AG20443 (cell line): ENCODE results near the gene KPNB1.

Experiments
- DNase-seq: peaks from one replicate; pipeline ENCODE4 v3.0.0; 2012; ENCODE audit warnings: low spot score, mixed read lengths

Gene KPNB1

DNA sequence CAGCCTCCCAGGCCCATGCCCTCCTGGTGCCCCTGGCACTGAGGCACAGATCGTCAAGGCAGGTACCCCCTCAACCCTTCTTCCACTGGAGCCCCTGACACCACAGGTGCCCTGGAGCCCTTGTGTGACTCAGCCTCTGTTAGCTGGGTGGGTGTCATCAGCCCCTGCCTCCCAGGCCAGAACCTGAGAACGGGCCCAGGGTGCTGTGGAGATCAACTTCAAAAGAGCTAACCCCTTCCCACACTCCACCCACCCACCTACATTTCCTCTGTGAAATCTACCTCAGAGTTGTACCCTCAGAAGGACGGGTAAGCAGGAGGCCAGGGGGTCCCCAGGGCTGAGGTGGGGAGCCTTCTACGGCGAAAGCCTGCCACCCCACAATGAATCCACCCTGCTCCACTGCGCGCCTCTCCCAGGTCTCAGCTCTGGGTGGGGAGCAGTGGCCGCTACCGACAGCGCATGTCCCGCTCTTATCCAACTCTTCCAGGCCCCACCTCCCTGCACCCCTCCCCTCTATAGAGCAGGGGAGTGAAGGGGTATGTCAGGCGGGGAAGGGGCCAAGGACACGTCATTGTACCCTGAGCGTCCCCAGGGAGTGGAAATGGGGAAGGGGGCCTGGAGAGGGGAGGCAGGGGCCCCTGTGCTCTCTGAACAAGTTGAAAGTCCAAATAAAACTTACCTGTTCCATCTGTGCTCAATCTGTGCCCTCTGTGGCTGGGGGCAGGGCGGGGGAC is 61.8 kb downstream of the KPNB1 start:
- DNase-seq, result no peak

DNA sequence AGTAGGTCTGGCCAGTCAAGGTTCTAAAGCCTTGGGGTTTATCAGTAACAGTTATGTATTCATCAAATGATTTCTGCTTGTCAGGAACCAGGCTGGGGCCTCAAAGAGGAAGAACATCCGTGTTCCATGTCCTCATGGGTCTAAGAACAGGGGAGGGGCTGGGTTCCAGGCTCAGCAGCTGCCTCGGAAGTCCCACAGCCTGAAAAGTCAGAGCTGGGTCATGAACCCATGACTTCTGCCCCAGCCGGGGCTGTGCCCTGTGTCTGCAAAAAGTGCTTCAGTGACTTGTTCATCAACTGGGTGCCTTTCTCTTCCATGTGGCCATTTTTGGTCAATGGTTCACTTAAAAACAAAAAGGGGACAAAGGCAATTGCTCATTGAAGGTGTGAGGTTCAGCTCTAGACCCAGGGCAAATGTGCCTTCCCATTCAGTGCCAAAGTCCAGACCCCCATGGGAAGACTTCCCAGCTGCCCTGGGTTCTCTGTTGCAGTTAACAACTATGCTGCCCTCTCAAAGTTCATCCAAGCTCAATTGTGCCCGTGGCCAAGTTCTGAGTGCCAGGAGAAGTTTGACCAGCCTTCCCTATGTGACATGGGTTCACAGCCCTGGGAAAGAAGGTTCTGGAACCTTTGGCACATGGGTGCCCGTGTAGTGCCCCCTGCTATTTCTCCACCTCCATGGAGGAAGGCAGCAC is 62.8 kb downstream of the KPNB1 start:
- no peak for DNase-seq

DNA sequence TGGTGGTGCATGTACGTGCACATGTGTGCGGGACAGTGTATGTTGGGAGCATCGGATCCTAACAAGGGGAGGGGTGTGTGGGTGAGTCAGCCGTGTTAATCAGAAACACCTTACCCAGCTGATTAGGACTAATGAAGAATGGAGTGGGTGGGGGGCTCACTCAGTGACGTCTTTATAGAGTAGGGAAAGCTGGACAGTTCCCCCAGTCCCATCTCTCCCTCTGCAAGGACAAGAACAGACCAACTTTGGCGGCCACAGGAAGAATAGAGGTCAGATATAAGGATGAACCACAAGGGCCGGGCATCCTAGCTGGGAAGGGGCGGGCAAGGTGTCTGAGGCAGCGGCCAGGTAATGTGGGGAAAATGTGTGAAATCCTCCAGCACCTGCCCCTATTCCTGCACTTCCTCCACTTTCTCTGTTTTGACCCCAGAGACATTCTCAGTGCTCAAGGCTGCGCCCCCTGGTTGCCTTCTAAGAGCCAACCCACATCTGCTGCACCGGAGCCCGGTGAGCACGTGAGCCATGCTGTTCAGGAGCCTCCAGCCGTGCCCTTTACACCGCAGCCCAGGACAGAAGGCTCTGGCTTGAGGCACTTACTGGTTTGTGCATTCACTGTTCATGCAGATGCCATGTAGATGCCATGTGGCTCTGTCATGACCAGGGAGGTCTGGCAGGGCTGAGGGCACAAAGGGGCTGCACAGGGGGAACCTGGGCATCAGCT is 64.4 kb downstream of the KPNB1 start:
- no peak for DNase-seq

DNA sequence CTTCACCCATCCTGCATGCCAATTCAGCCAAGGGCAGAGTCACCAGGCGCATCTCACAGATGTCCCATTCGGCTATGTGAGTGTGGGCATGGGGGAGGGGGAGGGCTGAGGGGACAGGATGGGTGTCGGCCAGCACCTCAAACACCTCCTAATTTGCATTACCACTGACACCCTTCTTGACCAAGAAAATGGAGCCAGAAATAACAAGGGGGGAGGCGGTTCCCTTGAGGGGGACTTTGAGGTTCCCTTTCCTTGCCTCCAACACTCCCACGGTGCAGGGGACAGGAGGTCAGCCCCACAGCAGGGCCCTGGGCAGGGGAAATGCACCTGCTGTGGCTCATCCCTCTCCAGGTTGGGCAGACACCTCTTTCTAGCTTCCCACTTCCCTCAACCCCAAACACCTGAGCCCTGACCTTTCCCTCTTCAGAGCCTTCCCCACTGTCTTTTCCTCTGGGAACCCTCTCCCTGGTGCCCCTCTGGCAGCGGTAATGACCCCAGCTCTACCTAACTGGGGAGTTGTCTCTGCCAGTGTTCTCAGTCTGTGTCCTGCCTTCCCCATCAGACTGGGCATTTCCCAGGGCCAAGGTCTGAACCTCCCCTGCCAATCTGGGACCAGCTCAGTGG is 65.2 kb downstream of the KPNB1 start:
- no peak for DNase-seq

DNA sequence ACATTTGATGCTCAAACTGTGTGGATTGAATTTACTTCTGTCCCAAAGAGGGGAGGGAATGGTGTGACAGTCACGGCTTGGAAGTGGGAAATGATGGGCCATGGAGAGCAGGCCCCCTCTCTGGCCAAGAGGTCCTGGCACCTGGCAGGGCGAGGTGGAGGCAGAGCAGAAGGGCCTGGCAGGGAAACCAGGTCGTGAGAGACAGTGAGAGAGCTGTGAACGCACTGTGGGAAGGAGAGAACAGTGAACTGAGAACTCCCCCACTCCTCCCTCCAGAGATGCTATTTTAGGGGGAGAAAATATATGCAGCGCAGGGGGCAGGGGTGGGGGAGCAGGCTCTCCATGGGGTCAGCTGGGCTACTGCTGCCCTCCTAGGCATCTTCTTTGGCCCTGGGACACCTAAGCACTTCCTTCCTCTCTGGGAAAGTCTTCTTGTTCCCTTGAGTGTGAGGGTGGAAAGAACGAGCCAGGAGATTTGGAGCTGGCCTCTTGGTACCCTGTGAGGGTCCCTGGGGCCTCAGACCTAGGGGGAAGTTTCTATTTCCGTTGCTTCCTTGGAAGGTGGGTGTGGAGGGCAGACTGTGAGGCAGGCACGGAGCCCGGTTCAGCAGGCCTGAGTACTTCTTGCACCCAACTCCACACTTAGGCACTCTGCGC is 66.1 kb downstream of the KPNB1 start:
- DNase-seq, result no peak

DNA sequence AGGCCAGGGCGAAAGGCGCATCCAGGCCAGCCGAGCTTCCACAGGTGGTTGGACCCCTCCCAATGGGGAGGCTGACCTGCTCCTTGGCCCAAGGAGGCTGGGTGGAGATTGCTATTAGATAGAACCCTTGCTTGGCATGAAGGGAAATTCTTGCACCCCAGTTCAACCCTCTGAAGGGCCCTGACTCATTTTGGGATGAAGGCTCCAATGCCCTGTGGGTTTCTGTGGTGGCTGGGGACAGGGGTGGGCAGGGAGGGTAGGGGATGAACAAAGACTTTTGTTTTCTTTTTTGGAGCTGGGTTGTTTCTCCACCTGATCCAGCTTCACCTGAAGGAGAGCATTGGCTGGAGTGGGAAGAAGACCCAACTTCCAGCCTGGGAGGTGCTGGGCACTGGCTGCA is 66.7 kb downstream of the KPNB1 start:
- no peak for DNase-seq

DNA sequence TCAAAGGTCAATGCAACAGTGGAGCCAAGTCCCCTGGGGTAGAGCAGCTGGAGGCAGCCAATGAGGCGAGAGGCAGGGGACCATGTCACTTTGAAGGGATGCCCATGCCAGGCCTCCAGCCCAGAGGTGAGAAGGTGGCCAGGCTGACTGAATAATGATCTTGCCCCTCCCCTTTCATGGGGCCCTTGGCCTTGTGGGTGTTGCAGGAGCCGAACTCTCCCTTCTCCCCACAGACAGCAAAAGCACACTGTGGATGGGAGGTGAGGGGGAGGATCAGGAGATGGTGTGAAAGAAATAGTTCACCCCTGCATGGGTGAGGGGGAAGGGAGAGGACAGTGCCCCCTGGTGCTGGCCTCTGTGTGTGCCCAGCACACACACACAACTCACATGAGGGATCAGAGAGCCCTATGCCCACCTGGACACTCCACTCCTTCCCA is 67.6 kb downstream of the KPNB1 start:
- no peak for DNase-seq

DNA sequence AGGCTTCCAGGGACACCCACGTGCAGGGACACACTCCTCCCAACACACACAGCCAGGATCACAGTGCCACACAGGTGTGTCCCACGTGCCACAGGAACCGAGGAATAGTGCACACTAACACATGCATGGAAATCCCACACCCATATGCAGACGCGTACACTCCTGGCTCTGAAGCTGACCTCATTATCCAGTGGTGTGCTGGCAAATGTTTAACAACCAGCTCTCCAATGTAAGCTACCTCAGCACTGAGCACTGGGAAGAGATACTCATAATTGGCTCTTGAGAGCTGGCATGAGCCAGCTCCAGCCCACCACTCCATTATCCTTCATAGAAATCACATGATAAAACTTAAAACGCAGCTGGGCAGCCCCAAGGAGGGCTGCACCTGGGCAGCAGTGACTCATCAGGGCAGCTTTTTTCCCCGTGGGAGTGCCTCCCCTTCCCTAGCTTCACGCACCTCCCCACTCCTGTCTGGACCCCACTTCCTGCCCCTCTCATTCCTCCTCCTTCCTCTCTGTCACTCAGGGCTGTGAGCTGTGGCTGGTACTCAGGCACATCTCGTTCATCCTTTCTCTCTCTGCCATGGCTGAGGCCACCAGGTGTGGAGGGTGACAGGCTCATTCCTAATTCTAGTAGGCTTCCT is 68.4 kb downstream of the KPNB1 start:
- no peak for DNase-seq

DNA sequence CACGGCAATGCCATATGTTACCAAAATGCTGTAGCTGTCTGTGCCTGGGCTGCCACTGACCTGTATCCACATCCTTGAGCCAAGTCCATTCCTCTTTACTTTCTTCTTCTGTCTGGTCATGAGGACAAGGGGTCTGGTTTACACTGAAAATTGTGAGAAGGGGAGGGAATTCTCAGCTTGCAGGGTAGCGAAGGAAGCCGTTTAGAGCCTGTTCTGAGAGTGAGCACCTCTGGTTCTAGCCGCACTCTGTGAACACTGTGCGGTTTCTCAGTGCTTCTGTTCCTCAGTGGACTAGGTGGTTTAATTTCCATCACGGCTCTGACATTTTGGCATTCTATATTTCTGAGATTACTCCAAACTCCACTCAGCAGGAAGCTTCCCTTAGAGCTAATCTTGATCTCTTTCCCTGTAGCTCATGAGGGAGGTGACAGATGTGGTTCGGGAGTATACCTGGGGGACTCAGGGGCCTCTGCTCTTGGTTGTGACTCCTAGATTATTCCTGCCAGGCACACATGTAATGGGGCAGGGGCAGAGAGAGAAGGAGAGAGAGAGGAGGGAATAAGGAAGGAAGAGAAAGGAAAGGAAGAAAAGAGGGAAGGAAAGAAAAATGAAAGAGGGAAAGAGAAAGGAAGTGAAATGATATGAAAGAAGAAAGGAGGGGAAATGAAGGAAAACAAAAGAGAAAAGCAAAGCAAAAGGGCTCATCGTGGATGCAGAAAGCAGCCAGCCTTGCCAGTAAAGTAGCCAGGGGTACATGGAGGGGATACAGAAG is 69.1 kb downstream of the KPNB1 start:
- DNase-seq, result no peak

DNA sequence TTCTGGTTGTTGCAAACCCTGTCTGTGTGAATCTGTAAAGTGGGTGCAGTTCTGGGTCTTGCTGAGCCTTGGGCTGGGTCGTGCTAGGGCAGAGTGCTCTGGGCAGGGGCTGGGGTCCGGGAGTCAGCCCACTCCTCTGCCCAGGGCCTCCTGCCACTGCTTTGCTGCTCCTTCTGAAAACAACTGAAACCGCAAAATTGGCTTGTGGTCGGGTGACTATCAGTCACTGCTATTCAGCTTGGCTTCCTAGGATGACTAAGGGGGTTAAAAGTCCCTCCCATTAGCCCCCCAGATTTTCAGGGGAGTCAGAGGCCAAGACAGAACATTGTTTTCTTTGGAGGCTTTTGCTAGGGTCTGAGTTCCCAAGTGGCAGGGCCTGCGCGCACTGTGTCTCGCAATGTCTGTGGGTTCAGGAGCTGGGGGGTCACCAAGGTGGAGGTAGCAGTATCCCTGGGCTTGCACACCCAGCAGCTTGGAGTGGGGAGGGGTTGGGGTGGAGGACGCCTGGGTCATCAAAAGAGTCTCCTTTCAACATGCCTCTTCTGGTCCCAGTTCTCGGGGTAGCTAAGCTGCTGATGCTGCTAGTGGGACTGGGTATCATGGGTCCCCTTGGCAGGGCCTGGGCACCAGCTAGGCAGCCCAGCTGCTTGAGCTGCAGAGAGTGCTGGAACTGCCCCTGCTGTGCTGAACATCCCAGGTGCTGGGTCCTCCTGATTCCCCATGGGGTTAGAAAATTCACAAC is 69.9 kb downstream of the KPNB1 start:
- DNase-seq, result peak; percentile 74

DNA sequence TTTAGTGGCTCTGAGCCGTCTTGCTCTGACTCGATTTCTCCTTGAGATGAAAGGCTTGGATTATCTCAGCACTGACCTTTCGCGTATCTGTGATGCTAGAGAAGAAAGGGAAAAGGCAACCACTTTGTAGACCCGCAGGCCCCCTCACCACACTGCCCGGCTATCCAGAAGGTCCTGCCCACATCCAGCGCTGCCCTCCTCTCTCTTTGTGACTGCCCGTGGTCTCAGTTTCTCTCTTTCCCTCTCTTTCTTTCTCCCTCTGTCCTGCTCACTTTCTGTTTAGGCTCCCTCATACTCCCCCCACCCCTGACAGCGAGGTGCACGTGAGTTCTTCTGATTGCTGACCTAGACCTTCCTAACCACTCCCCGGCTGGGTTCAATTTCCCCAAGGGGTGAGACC is 70.5 kb downstream of the KPNB1 start:
- DNase-seq, result no peak

DNA sequence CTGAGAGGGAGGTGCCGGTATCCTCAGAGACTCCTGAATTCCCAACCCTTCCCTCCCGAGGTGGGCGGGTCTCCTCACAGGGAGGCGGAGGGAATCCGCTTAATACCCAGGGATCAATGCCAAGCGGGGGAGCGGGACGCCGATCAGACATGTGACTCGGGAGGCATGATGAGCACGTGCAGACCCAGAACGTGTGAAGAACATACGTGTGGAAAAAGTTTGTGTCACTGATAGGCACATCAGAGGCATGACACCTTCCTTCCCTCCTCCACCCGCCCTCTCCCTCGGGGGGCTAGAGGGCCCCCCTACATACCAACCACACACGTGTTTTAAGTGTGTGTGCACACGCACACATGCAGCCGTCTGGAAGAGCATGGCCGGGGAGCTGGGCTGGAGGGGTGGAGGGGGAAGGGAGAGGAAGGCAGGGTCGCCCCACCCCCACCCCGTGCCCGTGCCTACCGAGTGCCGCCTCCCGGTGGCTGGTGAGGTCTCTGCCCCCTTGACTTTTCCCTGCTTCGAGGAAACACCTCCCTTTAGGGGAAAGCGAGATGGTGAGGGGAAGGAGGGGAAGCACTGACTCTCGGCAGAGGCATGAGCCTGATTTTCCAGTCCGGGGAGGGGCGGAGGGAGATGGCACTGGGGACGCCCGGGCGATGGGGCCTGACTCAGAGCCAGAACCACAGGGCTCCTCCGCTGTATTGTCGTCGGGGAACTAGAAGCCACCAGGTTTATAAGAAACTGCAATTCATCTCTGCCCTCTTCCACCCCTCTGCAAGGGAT is 71.2 kb downstream of the KPNB1 start:
- DNase-seq, result peak; percentile 74

DNA sequence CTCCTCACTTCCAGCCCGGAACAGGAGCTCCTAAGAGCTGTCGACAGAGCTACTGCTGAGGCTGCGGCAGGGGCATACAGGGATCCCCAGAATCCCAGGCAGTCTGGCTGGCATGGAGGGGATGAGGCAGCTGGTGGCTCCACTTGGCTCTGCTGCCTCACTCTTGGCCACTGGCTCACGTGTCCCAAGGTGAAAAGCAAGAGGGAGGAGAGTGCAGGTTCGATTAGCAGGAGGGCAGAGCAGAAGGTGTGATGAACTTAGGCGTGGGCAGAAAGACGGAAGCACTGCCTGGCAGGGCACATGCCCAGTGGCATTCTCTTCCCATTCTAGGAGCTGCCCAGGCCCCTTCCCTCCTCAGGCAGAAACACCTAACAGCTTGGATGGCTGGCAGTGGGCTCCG is 72.0 kb downstream of the KPNB1 start:
- DNase-seq, result no peak

DNA sequence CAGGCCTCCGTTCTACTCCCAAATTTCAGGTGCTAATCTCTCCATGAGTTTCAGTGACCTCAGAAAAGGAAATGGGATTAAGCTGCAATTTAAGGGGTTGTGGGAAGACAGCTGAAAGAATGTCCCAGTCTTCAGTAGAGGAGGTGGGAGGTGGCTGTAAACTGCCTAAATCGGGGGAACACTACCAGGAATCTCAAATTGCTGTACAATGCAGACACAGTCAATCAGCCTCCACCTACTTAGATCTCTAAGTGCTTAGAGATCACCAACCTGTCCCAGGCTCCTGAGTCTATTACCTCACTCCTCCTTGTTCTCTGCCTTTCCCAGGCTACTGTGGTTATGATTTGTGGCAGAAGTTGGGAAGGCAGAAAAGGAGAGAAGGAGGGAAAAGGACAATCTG is 75.0 kb downstream of the KPNB1 start:
- DNase-seq, result no peak

DNA sequence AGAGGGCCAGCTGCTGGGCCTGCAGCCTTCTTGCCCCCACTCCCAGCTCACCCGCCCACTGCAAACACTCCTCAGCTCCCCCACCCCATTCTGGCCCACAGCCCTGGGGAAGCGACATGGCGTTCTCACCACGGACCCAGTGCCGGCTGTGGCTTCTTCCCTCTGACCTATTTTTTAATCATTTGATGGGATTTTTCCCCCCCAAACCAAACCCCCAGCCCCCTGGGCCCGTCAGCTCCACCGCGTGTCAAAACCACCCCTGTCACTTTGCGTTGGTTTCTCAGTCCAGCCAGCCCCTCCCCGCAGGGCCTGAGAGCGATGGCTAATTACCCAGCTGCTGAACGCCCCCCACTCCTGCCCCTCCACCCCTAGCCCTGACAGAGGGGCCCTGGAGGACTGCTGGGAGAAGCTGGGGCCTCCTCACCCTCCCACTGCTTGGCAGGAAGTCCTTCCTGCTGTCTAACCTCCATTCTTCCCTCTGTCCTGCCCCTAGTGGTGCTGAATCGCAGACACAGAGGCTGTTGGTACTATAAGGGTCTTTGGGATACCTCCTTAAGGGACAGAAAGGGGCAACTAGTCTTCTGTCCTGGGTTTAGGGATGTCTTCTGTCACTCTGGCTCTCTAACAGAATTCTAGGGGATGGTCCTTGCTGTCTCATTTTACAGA is 75.9 kb downstream of the KPNB1 start:
- DNase-seq, result no peak

DNA sequence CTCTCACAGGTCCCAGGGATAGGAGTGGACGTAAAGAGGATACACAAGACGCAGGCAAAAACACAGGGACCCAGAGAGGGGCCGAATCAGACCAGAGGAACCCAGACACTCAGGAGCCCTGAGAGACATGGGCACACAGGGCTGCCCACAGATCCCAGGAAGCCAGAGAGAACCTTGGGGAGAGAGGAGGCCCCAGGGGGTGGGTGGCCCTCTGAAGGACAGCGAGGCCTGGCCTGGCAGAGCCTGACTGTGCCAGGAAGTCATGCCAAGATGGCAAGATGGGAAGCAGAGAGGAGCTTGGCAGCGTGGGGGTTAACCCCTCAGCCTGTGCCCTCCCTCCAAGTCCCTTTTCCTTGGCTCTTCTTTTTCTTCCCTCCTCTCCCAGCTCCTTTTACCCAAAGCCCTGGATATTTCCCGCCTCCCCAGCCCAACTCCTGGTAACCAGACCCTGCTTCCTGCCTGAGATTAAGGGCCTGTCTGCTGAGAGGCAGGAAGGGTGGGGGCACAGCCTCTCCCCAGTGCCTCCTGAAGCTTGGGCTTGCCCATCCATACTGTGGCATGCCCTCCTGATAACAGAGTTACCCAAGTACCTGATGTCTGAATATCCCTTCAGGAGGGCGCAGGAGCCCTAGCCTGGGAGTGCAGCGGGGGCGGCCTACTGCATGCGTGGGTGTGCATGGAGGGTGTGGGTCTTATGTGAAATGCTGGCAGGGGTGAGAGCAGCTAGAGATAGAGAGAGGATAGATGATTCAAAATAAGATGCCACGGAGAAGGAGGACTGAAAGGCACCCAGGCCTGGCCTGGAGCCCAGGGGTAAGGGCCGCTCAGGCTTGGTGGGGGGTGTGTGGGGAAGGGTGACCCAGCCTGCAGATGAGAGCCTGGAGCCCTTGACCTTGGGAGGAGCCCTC is 77.3 kb downstream of the KPNB1 start:
- no peak for DNase-seq

DNA sequence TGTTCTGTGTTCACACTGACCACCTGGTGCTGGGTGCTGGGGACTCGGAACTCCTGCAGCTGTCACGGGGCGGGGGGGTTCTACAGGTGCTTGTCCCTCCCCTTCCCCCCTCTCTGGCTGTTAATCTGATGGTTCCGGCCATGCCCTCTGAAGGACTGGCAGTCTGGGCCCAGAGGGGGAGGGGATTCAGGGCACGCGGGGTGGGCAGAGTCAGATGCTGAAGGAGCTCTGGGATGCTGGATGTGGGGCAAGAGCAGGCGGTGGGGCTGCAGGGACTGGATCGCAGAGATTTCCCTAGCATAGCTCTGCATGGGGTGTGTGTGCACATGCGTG is 78.0 kb downstream of the KPNB1 start:
- no peak for DNase-seq
